Measurements from ENCODE around the gene SRSF12. TPM values are rescaled to one million over a fixed set of nuclear protein-coding genes. Genes with fewer than 3 reads are reported as not detected.

The SRSF12 gene
- total and polyA plus RNA-seq, 9 of the 15 experiments (the other 6 are each of a cell fraction or from before 2014, with no cell fraction given), result not detected

- ChIA-PET POLR2A (interaction anchor here (0.6 to 2.0 kb wide), 6 partner anchors 10 to 287 kb away, joined by 3 to 9 read pairs (median 3); no protein-coding TSS in a partner anchor), CTCF (ENCODE audit: low intra/inter-chr PET ratio) (no interaction called here)
- H2AFZ ChIP-seq (ENCODE audit: low read depth, low read length), result no peak overlapping the region
- H3K4me2 ChIP-seq (ENCODE audit: insufficient read depth, low read length), result no peak overlapping the region
- H3K4me3 ChIP-seq, result no peak overlapping the region
- H4K20me1 ChIP-seq (replicated peaks; ENCODE audit: control insufficient read depth, insufficient read depth, low read length), result no peaks in the 10 kb centered on the region
- H3K9ac ChIP-seq (ENCODE audit: insufficient read depth in 1 of 2, low read depth in 2 of 2, low read length in 2 of 2), result no peak overlapping the region
- peaks cover 10 to 16% of the 10 kb centered on the region in 2 experiments; a peak in 4 of 5 replicates for H3K4me1 ChIP-seq (replicated peaks in 1 of 2; ENCODE audit: control insufficient read depth in 2 of 2, insufficient read depth in 2 of 2, low read length in 2 of 2)
- no peaks in the 10 kb centered on the region for H3K9me3 ChIP-seq (replicated peaks; ENCODE audit: control insufficient read depth, insufficient read depth, low read depth, low read length)
- intact Hi-C loops (cut with micrococcal nuclease), result loop anchor here (5.0 kb wide), 1 partner anchor 82 kb away; no protein-coding TSS in a partner anchor
- DNase-seq (ENCODE audit: extremely low read depth in 1 of 4, low spot score in 3 of 4) (no peak), FAIRE-seq (no peak), ATAC-seq (no peak)
- H3K9me1 ChIP-seq (ENCODE audit: control insufficient read depth, insufficient read depth, low read length), result no peaks in the 10 kb centered on the region
- in situ Hi-C loops (cut with MboI), result no loop called here
- H3K79me2 ChIP-seq (ENCODE audit: control insufficient read depth, insufficient read depth, low read length), result peaks cover 21% of the 10 kb centered on the region
- no peak overlapping the region for H3K27ac ChIP-seq (ENCODE audit: extremely low read depth, low read depth, low read length)
- no peaks in the 10 kb centered on the region for H3K27me3 ChIP-seq (ENCODE audit: control insufficient read depth in 2 of 2, insufficient read depth in 2 of 2, low read length in 2 of 2)
- no TSS peak for BruUV-seq (replicated peaks)
- TF ChIP-seq PRDM10 (IDR thresholded peaks at IDR 0.05; ENCODE audit: partially characterized antibody) (peak; percentile 60), POLR2G (IDR thresholded peaks at IDR 0.05; ENCODE audit: low read depth, low read length) (no peak), MYC (IDR thresholded peaks at IDR 0.05; ENCODE audit: low read depth, low read length) (no peak), MYC (CRISPR knock-in tag; IDR thresholded peaks at IDR 0.05; ENCODE audit: borderline replicate concordance, low read depth) (no peak)
- H3K36me3 ChIP-seq (ENCODE audit: control insufficient read depth, insufficient read depth, low read length), result peaks cover 15% of the 10 kb centered on the region; the same call in 2 of the 3 replicates
Observed at GRCh38 chr6:89084542-89084941, 33.3 kb downstream of the SRSF12 start.

All from K562 (cell line).